ENCODE results near the gene LHX4. TPM values are rescaled to one million over a fixed set of nuclear protein-coding genes. Genes with fewer than 3 reads are reported as not detected.

Gene LHX4
- total RNA-seq, 3 donors from 2014 or later (not counting 1 experiment from before 2014, with no cell fraction given): 0.08 TPM; not detected in 2

- Mint-ChIP-seq H3K4me1 (peaks cover 0 to 6% of the 10 kb centered on the region in 2 donors), H3K27me3 (ENCODE audit: low read depth in 2 of 2) (peaks cover 0 to 17% of the 10 kb centered on the region in 2 donors), H3K36me3 (no peaks in the 10 kb centered on the region), H3K9me3 (no peaks in the 10 kb centered on the region), H3K27ac (no peak overlapping the region), H3K4me3 (no peak overlapping the region)
- Histone ChIP-seq H3K4me3 (ENCODE audit: low read length) (no peak overlapping the region), H3K36me3 (ENCODE audit: control insufficient read depth, insufficient read depth, low read length) (no peaks in the 10 kb centered on the region), H3K27ac (ENCODE audit: low read length) (no peak overlapping the region), H3K4me1 (ENCODE audit: control insufficient read depth, insufficient read depth, low read length) (peaks cover 7% of the 10 kb centered on the region), H3K9me3 (ENCODE audit: control insufficient read depth, insufficient read depth, low read length) (no peaks in the 10 kb centered on the region), H3K27me3 (ENCODE audit: control insufficient read depth, insufficient read depth, low read length) (no peaks in the 10 kb centered on the region)
- DNase-seq (no peak), ATAC-seq (no peak)
- no peak for TF ChIP-seq CTCF (IDR thresholded peaks at IDR 0.05)
- 91% methylated on average over 16 of the region's 16 CpGs for WGBS (ENCODE audit: insufficient coverage)
- intact Hi-C loops (cut with micrococcal nuclease): no loop called here
Observed at GRCh38 chr1:180250883-180251509, 20.9 kb downstream of the LHX4 start.

GRCh38 chr1:180251526-180252305 lies 21.7 kb downstream of the LHX4 start:
- whole genome bisulfite sequencing (ENCODE audit: insufficient coverage): 89% methylated on average over 9 of the region's 9 CpGs
- intact Hi-C loops (cut with micrococcal nuclease): loop anchor here (1.0 kb wide), 1 partner anchor 227 kb away; no protein-coding TSS in a partner anchor
- H3K36me3 ChIP-seq (ENCODE audit: control insufficient read depth, insufficient read depth, low read length): no peaks in the 10 kb centered on the region

GRCh38 chr1:180252638-180253536 lies 22.8 kb downstream of the LHX4 start:
- Histone ChIP-seq H3K9me3 (ENCODE audit: control insufficient read depth, insufficient read depth, low read length) (no peaks in the 10 kb centered on the region), H3K4me3 (ENCODE audit: low read length) (no peak overlapping the region), H3K27ac (ENCODE audit: low read length) (no peak overlapping the region), H3K36me3 (ENCODE audit: control insufficient read depth, insufficient read depth, low read length) (no peaks in the 10 kb centered on the region), H3K27me3 (ENCODE audit: control insufficient read depth, insufficient read depth, low read length) (peaks cover 2% of the 10 kb centered on the region), H3K4me1 (ENCODE audit: control insufficient read depth, insufficient read depth, low read length) (peaks cover 7% of the 10 kb centered on the region)
- WGBS (ENCODE audit: insufficient coverage): 61% methylated on average over 12 of the region's 12 CpGs
- ATAC-seq: peak; percentile 70 to 84 (median 70)
- Mint-ChIP-seq H3K4me3 (no peak overlapping the region), H3K36me3 (no peaks in the 10 kb centered on the region), H3K27me3 (ENCODE audit: low read depth in 2 of 2) (peaks cover 7 to 30% of the 10 kb centered on the region in 2 donors), H3K9me3 (no peaks in the 10 kb centered on the region), H3K4me1 (peaks cover 0 to 6% of the 10 kb centered on the region in 2 donors), H3K27ac (no peak overlapping the region)
- intact Hi-C loops (cut with micrococcal nuclease): loop anchor here (1.0 kb wide), 1 partner anchor 225 kb away; no protein-coding TSS in a partner anchor
- peak; percentile 55 to 76 for DNase-seq
- peak; percentile 70 for TF ChIP-seq CTCF (IDR thresholded peaks at IDR 0.05)

More at GRCh38 chr1:180251526-180252305, 21.7 kb downstream of the LHX4 start:
- Histone ChIP-seq H3K9me3 (ENCODE audit: control insufficient read depth, insufficient read depth, low read length) (no peaks in the 10 kb centered on the region), H3K27ac (ENCODE audit: low read length) (no peak overlapping the region), H3K4me1 (ENCODE audit: control insufficient read depth, insufficient read depth, low read length) (peaks cover 7% of the 10 kb centered on the region), H3K4me3 (ENCODE audit: low read length) (no peak overlapping the region), H3K27me3 (ENCODE audit: control insufficient read depth, insufficient read depth, low read length) (peaks cover 2% of the 10 kb centered on the region)
- Mint-ChIP-seq H3K27ac (no peak overlapping the region), H3K9me3 (no peaks in the 10 kb centered on the region), H3K36me3 (no peaks in the 10 kb centered on the region), H3K4me1 (peaks cover 0 to 6% of the 10 kb centered on the region in 2 donors), H3K4me3 (no peak overlapping the region), H3K27me3 (ENCODE audit: low read depth in 2 of 2) (peaks cover 0 to 24% of the 10 kb centered on the region in 2 donors)
- TF ChIP-seq CTCF (IDR thresholded peaks at IDR 0.05): no peak
- ATAC-seq (no peak), DNase-seq (no peak)

All from natural killer cell (primary cell).